GM19193 (cell line): ENCODE data around the gene CASKIN2.

Experiments
- POLR2A ChIP-seq: IDR thresholded peaks from 4 replicates; pipeline ENCODE4 v1.6.1; 2011; ENCODE audit not compliant: insufficient read depth, insufficient read length; ENCODE audit errors: extremely low read depth

Gene CASKIN2

GRCh38 chr17:75517297-75517865 is 2.0 kb upstream of the CASKIN2 start:
- TF ChIP-seq POLR2A = no peak

GRCh38 chr17:75516619-75517296 is 1.4 kb upstream of the CASKIN2 start:
- no peak for TF ChIP-seq POLR2A

DNA sequence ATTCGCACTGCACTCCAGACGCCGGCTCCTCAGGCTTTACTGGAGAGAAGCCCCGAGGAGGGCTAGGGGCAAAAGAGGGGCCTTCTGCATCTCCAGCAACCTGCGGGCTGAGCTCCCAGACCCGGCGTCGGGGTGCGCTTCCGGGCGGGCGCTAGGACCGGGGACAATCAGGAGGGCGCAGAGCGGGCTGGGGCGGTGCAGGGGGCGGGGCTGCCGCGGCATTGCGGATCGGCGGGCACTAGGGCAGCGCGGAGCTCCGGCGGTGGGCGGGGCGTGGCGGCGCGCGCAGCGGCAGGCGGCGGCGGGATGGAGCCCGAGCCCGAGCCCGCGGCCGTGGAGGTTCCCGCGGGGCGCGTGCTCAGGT is 900 bp upstream of the CASKIN2 start, which contains the start of gene TSEN54:
TSS of gene TSEN54 (plus strand) at position 274 of the 364 bp plus-strand sequence. CDS start at position 307, 33 bp downstream.
- no peak for TF ChIP-seq POLR2A

GRCh38 chr17:75514919-75515495 is 330 bp downstream of the CASKIN2 start:
- TF ChIP-seq POLR2A = no peak

DNA sequence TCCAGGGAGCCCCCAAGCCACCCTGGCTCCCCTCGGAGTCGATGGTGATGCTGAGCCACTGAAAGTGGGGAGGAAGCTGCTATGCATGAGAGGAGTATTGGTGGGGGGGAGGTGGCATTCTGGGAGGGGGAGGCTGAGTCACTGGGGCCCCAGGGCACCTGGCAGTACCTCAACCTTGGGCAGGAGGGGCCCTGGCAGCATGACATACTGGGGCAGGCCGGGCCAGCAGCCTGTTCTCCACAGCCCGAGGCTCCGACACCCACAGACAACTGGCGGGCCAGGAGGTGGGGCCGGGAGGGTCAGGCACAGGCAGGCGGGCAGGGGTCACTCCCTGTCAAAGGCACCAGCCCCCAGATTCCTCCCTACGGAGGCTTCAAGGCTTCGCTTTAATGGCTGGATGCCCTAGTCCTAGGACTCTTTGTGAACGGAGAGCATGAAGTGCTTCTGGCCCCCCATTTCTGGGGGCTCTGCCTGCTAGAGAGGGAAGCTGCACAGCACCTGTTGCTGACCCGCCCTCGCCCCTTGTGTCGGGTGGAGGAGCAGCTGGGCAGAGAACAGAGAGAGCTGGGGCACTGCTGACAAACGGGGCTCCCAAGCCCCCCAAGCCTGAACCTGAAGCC is 928 bp downstream of the CASKIN2 start:
- TF ChIP-seq POLR2A = no peak

GRCh38 chr17:75513641-75514000 is 1.7 kb downstream of the CASKIN2 start:
- no peak for TF ChIP-seq POLR2A

GRCh38 chr17:75512926-75513640 is 2.3 kb downstream of the CASKIN2 start:
- no peak for TF ChIP-seq POLR2A

- TF ChIP-seq POLR2A = no peak
These were observed 3.4 kb downstream of the CASKIN2 start for GRCh38 chr17:75511610-75512575.

- no peak for TF ChIP-seq POLR2A
These were observed 4.1 kb downstream of the CASKIN2 start for GRCh38 chr17:75511270-75511609.

DNA sequence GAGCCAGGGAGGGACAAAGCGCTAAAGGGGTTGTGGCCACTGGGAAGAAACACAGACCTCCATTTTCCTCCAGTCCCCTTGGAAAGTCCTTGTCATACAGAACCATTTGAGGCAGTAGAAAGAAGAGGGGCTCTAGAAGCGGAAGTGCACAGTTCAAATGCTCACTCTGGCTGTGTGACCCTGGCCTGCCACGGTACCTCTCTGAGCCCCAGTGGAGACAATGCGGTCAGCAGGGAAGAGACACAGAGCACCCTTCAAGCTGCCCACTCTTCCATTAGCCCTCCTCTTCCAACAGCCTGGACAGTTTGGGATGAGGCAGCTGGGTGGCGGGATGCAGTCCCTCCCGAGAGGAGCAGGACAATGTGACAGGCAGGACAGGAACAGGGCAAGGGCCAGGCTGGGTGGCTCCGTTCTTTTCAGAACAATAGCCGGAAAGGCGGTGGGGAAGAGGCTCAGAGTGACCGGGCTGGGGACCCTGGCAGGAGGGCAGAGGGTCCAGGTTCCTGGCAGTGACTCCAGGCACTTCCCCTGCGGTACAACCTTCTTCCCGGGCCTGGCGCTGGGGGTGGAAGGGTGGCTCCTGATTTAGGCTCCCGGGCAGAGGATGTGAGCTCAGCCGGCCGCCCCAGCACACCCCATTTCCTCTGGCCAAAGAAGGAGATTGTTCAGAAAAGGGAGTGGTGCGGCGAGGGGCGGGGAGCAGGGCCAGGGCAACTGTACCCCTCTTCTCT is 5.6 kb downstream of the CASKIN2 start:
- TF ChIP-seq POLR2A = no peak

GRCh38 chr17:75508931-75509361 is 6.4 kb downstream of the CASKIN2 start:
- no peak for TF ChIP-seq POLR2A

DNA sequence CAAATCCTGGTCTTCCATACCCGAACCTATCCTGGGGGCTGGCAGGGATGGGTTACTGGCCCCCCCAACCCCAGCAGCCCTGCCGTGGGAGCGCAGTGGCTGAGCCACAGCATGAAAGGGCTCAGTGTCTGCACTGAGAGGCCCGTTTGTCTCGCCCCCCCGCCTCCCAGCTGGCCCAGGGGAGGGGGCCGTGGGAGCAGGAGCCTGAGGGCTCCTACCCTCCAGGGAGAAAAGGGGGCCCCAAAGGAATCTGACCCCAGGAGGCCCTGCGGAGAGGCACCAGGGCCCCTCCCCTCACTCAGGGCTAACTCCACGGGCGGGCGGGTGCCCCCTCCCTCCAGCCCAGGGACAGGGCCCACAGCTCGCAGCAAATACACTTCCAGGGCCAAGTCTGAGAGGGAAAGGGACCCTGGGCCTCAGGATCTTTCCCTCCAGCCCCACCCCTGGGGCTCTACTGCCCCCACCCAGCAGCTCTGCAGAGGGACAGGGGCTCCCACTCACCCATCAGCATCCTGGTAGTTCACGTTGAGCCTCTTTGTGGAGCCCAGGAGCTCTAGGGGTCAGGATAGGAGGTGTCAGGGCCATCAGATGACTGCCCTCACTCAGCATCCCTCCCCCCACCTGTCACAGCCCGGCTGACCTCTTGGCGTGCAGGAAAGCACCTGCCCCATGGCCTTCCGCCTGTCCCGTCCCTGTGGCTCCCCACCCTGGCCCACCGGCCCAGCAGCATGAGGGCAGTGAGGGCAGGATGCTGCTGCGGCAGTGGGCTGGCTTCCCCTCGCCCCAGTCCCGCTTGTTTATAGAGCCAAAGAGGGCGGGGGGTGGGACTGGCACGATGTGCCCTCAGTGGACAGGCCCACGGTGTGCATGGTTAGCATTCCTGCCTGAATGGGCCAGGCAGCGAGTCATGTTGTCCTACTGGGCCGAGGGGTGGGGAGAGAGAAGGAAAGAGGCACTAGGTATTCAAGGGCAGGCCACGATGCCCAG is 7.3 kb downstream of the CASKIN2 start:
- TF ChIP-seq POLR2A = no peak

- no peak for TF ChIP-seq POLR2A
These were observed 8.4 kb downstream of the CASKIN2 start for GRCh38 chr17:75506888-75507287.

- TF ChIP-seq POLR2A = no peak
These were observed 9.2 kb downstream of the CASKIN2 start for GRCh38 chr17:75506134-75506533.
